Ovary (tissue), 9 donors: Measurements from ENCODE around the gene EXOC2. TPM values are rescaled to one million over a fixed set of nuclear protein-coding genes. Genes with fewer than 3 reads are reported as not detected.
A peak's percentile ranks its signal among the peaks of the same experiment; 100 is the strongest.

Source experiments
- DNase-seq, 5 donors: peaks; one replicate each; pipeline ENCODE4 v3.0.0-alpha.2; 2019 to 2020
- H3K27ac ChIP-seq, 2 donors: fragments of 200-600 bp; one replicate each; pipeline versions ENCODE4 v1.5.1 to v1.8.0; 2019 to 2022
- H3K27me3 ChIP-seq: fragments of 200-600 bp; one replicate; pipeline ENCODE4 v1.8.0; 2022
- H3K36me3 ChIP-seq: fragments of 200-600 bp; sonication (generic); one replicate; pipeline ENCODE4 v1.5.1; 2019
- H3K4me1 ChIP-seq: one replicate; pipeline ENCODE4 v1.8.1; 2013; ENCODE audit warnings: mild to moderate bottlenecking, moderate library complexity; ENCODE audit not compliant: insufficient read depth
- H3K4me3 ChIP-seq: fragments of 200-600 bp; sonication (generic); one replicate; pipeline ENCODE4 v1.5.1; 2017
- H3K9me3 ChIP-seq, 2 donors: fragments of 200-600 bp in 1 of 2; sonication (generic) in 1 of 2; one replicate each; pipeline versions ENCODE4 v1.5.1 to v1.8.1; 2013 to 2019; ENCODE audit warnings: mild to moderate bottlenecking in 1 of 2, moderate library complexity in 1 of 2
- CTCF ChIP-seq, 3 donors: fragments of 450-650 bp in 2 of 3; fragments of 200-600 bp in 1 of 3; IDR thresholded peaks; one replicate each; pipeline versions ENCODE4 v1.5.1 to v1.8.0; 2016 to 2022; ENCODE audit warnings: antibody characterized with exemption in 3 of 3, mild to moderate bottlenecking in 1 of 3
- EP300 ChIP-seq: sonication (generic); formaldehyde crosslinking; IDR thresholded peaks from one replicate; pipeline ENCODE4 v1.6.1; 2017; ENCODE audit warnings: antibody characterized with exemption
- POLR2A ChIP-seq: fragments of 450-650 bp; IDR thresholded peaks from one replicate; pipeline ENCODE4 v1.6.1; 2017; ENCODE audit warnings: antibody characterized with exemption, mild to moderate bottlenecking, moderate library complexity
- WGBS, 3 donors: extraction: QIAGEN DNeasy Blood & Tissue Kit in 1 of 3; methylation state at CpG; one replicate each; pipeline versions ENCODE4 v1.1.5 to v1.1.7; 2013 to 2017; 5-methylcytosine and 5-hydroxymethylcytosine counted together
- intact Hi-C, 4 donors: fragments of 100-400 bp; cut with DNase I; formaldehyde crosslinking; loops; one replicate each; pipeline versions ENCODE4 v1.11.0 to v1.15.1; 2022 to 2023
- polyA plus RNA-seq, 2 donors: library from polyadenylated mRNA; stranded (reverse); fragments of 200-250 nt in 1 of 2; fragments of 350-450 nt in 1 of 2; fragmentation: Illumina TruSeq in 1 of 2; extraction: RNeasy Lipid Tissue Mini Kit (QIAGEN cat#74804) in 1 of 2; gene quantifications; one replicate each; pipeline ENCODE4 v1.2.3, GENCODE V29; 2013 to 2014
- total RNA-seq, 7 donors: library from RNA; depleted of rRNA in 2 of 7; stranded (reverse); fragments of >200 nt in 2 of 7; fragmentation: NEBNext Ultra II Directional in 3 of 7; extraction: Animal tissue kit (Norgen Biotek cat#: 25700) in 3 of 7; gene quantifications; one replicate each; pipeline versions ENCODE4 v1.1.0 to v1.2.4, GENCODE V29; 2016 to 2023
- donor health status: DM: no; HTN: no; CAD: no; lungs with moderate emphysema.
- donor health status: DM: no; HTN: no; CAD: no.
- donor health status: Bipolar disorder and iron deficiency.
- donor health status: DM: yes; HTN: yes; CAD: no.
- donor health status: DM: no; HTN: no; CAD: no.
- donor health status: DM: yes; HTN: yes; CAD: no.

Gene EXOC2
- total and polyA plus RNA-seq, 9 donors = 7.5 to 17.3 (median 14.2) TPM

GRCh38 chr6:723540-723939, 30.6 kb upstream of the EXOC2 start:
- DNase-seq = no peak
- TF ChIP-seq CTCF (IDR thresholded peaks at IDR 0.05) (no peak), EP300 (no peak), POLR2A (no peak)
- no peaks in the 10 kb centered on the region for H3K4me1 ChIP-seq
- no peaks in the 10 kb centered on the region for H3K36me3 ChIP-seq
- WGBS, 3 donors = 86 to 94% (median 86%) methylated on average over 3 of the region's 3 CpGs
- H3K4me3 ChIP-seq = no peak overlapping the region
- no peaks in the 10 kb centered on the region for H3K9me3 ChIP-seq
- no peaks in the 10 kb centered on the region for H3K27me3 ChIP-seq
- H3K27ac ChIP-seq = no peak overlapping the region
- intact Hi-C loops = no loop called here

DNA sequence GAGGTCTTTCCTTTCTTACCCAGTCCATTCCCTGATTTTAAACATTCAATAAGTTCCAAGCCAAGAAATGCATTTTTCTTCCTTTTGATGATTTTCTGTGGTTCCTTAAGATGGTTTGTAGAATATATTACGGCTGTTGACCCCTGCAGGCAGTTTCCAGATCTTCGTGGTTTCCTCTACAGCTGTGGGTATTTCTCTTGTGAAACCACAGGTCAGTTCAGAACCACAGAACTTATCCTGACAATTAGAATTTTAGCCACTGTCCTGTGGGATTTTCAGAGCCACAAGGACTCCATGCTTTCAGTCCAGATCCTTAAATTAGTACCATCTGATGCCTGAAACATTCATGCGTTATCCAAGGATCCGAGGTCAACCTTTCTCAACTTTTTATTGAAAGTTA, 29.7 kb upstream of the EXOC2 start:
- no peak for DNase-seq
- H3K4me1 ChIP-seq = no peaks in the 10 kb centered on the region
- H3K9me3 ChIP-seq = no peaks in the 10 kb centered on the region
- 69 to 77% (median 73%) methylated on average over 4 of the region's 4 CpGs for WGBS, 3 donors
- no peak overlapping the region for H3K27ac ChIP-seq
- H3K4me3 ChIP-seq = no peak overlapping the region
- intact Hi-C loops = no loop called here
- no peaks in the 10 kb centered on the region for H3K36me3 ChIP-seq
- no peaks in the 10 kb centered on the region for H3K27me3 ChIP-seq
- TF ChIP-seq CTCF (IDR thresholded peaks at IDR 0.05) (no peak), POLR2A (no peak), EP300 (no peak)

DNA sequence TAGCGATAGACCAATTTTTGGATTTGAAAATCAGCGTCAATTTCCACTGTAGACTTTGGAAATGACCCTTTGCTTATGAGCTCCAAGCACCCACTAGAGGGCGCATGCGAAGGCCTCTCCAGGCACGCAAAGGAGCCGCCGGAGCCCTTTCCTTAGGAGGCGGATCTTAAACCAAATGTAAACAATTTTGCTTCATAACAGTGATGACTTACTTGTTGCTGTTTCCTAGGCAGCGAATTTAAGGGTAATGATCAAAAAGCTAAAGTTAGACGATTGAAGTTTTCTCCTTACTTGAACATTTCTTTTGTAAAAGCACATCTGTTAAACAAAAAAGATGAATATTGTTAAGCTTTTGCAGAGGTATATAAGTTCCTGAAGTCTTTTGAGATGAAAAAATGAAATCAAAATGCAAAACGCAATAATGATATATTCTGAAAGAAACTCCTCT, 29.2 kb upstream of the EXOC2 start:
- no peak overlapping the region for H3K4me3 ChIP-seq

GRCh38 chr6:718345-718744, 25.4 kb upstream of the EXOC2 start:
- Histone ChIP-seq H3K27ac (no peak overlapping the region), H3K9me3 (no peaks in the 10 kb centered on the region), H3K4me3 (no peak overlapping the region), H3K4me1 (no peaks in the 10 kb centered on the region), H3K27me3 (no peaks in the 10 kb centered on the region), H3K36me3 (no peaks in the 10 kb centered on the region)
- 88 to 92% (median 90%) methylated on average over 7 of the region's 7 CpGs for WGBS, 3 donors
- no peak for TF ChIP-seq POLR2A
- no peak for TF ChIP-seq EP300
- no peak for TF ChIP-seq CTCF (IDR thresholded peaks at IDR 0.05)
- DNase-seq = no peak
- intact Hi-C loops = no loop called here

More for the DNA sequence above, 29.2 kb upstream of the EXOC2 start:
- Histone ChIP-seq H3K4me1 (no peaks in the 10 kb centered on the region), H3K36me3 (no peaks in the 10 kb centered on the region), H3K9me3 (no peaks in the 10 kb centered on the region), H3K27ac (no peak overlapping the region), H3K27me3 (no peaks in the 10 kb centered on the region)
- intact Hi-C loops = no loop called here
- TF ChIP-seq EP300 = no peak
- TF ChIP-seq CTCF (IDR thresholded peaks at IDR 0.05) = peak; percentile 31 to 62 (median 41)
- no peak for TF ChIP-seq POLR2A
- peak; percentile 53 to 77 (median 68) for DNase-seq
- WGBS, 3 donors = 12 to 15% (median 12%) methylated on average over 11 of the region's 11 CpGs
